Trophoblast cell (in vitro differentiated cells and primary cell): ENCODE data around the gene GVQW3.

Source experiments
- DNase-seq, 2 donors: peaks; one replicate each; pipeline ENCODE4 v3.0.0-alpha.2; 2016
- H2AFZ ChIP-seq: 2 replicates; pipeline ENCODE4 v1.6.1; 2013; ENCODE audit warnings: low read length, moderate library complexity, mild to moderate bottlenecking; ENCODE audit not compliant: insufficient read depth, poor library complexity
- H2AK5ac ChIP-seq: 2 replicates; pipeline ENCODE4 v1.6.1; 2013; ENCODE audit warnings: mild to moderate bottlenecking, low read length
- H2BK120ac ChIP-seq: 2 replicates; pipeline ENCODE4 v1.6.1; 2013; ENCODE audit warnings: low read length, mild to moderate bottlenecking, moderate library complexity; ENCODE audit not compliant: insufficient read depth, poor library complexity
- H2BK12ac ChIP-seq: 2 replicates; pipeline ENCODE4 v1.6.1; 2013; ENCODE audit warnings: mild to moderate bottlenecking, low read length, moderate library complexity
- H2BK5ac ChIP-seq: 2 replicates; pipeline ENCODE4 v1.6.1; 2013; ENCODE audit warnings: low read length, low read depth, moderate library complexity, mild to moderate bottlenecking; ENCODE audit not compliant: poor library complexity
- H3K14ac ChIP-seq: 2 replicates; pipeline ENCODE4 v1.6.1; 2013; ENCODE audit warnings: mild to moderate bottlenecking, low read length
- H3K18ac ChIP-seq: 2 replicates; pipeline ENCODE4 v1.6.1; 2013; ENCODE audit warnings: mild to moderate bottlenecking, low read length
- H3K23ac ChIP-seq: 2 replicates; pipeline ENCODE4 v1.6.1; 2013; ENCODE audit warnings: low read length
- H3K27ac ChIP-seq: 2 replicates; pipeline ENCODE4 v1.5.1; 2013; ENCODE audit warnings: low read depth, mild to moderate bottlenecking, inconsistent platforms, low read length, moderate library complexity
- H3K27me3 ChIP-seq: 2 replicates; pipeline ENCODE4 v1.6.1; 2013; ENCODE audit warnings: inconsistent platforms, mild to moderate bottlenecking, low read length, moderate library complexity; ENCODE audit not compliant: insufficient read depth
- H3K36me3 ChIP-seq, 2 experiments: 1 replicate in 1 of 2; 2 replicates in 1 of 2; pipeline ENCODE4 v1.6.1; 2013; ENCODE audit warnings: low read length in 2 of 2, mild to moderate bottlenecking in 2 of 2, moderate library complexity in 1 of 2; ENCODE audit not compliant: insufficient read depth in 2 of 2, control insufficient read depth in 1 of 2
- H3K4ac ChIP-seq: 2 replicates; pipeline ENCODE4 v1.6.1; 2013; ENCODE audit warnings: low read depth, mild to moderate bottlenecking, low read length, moderate library complexity
- H3K4me1 ChIP-seq, 2 experiments: 1 replicate in 1 of 2; 2 replicates in 1 of 2; pipeline ENCODE4 v1.6.1; 2013; ENCODE audit warnings: low read length in 2 of 2, mild to moderate bottlenecking in 2 of 2, moderate library complexity in 1 of 2; ENCODE audit not compliant: insufficient read depth in 2 of 2, control insufficient read depth in 1 of 2
- H3K4me2 ChIP-seq: 2 replicates; pipeline ENCODE4 v1.6.1; 2013; ENCODE audit warnings: inconsistent platforms, mild to moderate bottlenecking, low read length, moderate library complexity
- H3K4me3 ChIP-seq: 2 replicates; pipeline ENCODE4 v1.5.1; 2013; ENCODE audit warnings: mild to moderate bottlenecking, low read depth, low read length, inconsistent platforms
- H3K79me1 ChIP-seq: one replicate; pipeline ENCODE4 v1.6.1; 2013; ENCODE audit warnings: low read length
- H3K79me2 ChIP-seq: 2 replicates; pipeline ENCODE4 v1.6.1; 2013; ENCODE audit warnings: low read length, mild to moderate bottlenecking; ENCODE audit not compliant: control insufficient read depth, insufficient read depth, poor library complexity
- H3K9ac ChIP-seq: 2 replicates; pipeline ENCODE4 v1.6.1; 2013; ENCODE audit warnings: mild to moderate bottlenecking, low read length
- H3K9me3 ChIP-seq: 2 replicates; pipeline ENCODE4 v1.6.1; 2013; ENCODE audit warnings: low read depth, mild to moderate bottlenecking, control low read depth, inconsistent platforms, low read length; ENCODE audit not compliant: insufficient read depth
- H4K12ac ChIP-seq: 2 replicates; pipeline ENCODE4 v1.6.1; 2013; ENCODE audit warnings: low read depth, mild to moderate bottlenecking, low read length, moderate library complexity
- H4K8ac ChIP-seq: 2 replicates; pipeline ENCODE4 v1.6.1; 2013; ENCODE audit warnings: low read depth, mild to moderate bottlenecking, low read length, moderate library complexity
- H4K91ac ChIP-seq: one replicate; pipeline ENCODE4 v1.6.1; 2013; ENCODE audit warnings: low read depth, mild to moderate bottlenecking, low read length, moderate library complexity
- WGBS: extraction: QIAGEN DNeasy Blood & Tissue Kit; methylation state at CpG from one replicate; pipeline ENCODE4 v1.1.7; 2013; ENCODE audit warnings: missing lambda C conversion rate; ENCODE audit not compliant: insufficient read length, insufficient coverage; ENCODE audit errors: extremely low coverage; 5-methylcytosine and 5-hydroxymethylcytosine counted together

GVQW3 gene

GRCh38 chr11:76443268-76443980 is 62.3 kb downstream of the GVQW3 start:
- Histone ChIP-seq H3K27ac (no peak overlapping the region), H4K8ac (no peak overlapping the region), H3K36me3 (no peaks in the 10 kb centered on the region), H4K91ac (no peak overlapping the region), H3K18ac (no peak overlapping the region), H2AFZ (no peak overlapping the region), H3K79me2 (peaks cover 9% of the 10 kb centered on the region), H2BK120ac (no peak overlapping the region), H3K14ac (no peak overlapping the region), H3K9me3 (no peaks in the 10 kb centered on the region), H3K4me3 (no peak overlapping the region), H3K4me1 (peaks cover 0 to 2% of the 10 kb centered on the region in 2 experiments), H2BK5ac (no peak overlapping the region), H3K4me2 (peak overlapping the region; percentile 65), H3K4ac (peak overlapping the region; percentile 37), H3K79me1 (peaks cover 12% of the 10 kb centered on the region), H2AK5ac (no peak overlapping the region), H3K9ac (no peak overlapping the region), H3K23ac (no peak overlapping the region), H3K27me3 (no peaks in the 10 kb centered on the region), H4K12ac (no peak overlapping the region), H2BK12ac (no peak overlapping the region)
- no CpG with 5 or more reads among the region's 10 CpGs for WGBS
- no peak for DNase-seq

DNA sequence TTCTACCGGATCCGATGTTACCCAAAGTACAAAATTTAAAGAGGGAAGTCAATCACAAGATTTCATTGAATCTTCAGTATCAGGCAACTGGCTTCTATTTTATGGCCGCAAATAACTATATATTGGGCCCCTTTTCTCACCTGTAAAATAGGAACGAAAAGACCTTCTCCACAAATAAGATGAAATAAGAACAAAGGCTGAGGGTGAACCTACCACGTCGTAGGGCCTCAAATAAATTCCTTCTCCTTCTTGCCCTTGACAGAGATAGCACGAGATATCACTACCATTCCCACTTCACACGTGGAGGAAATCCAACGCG is 62.9 kb downstream of the GVQW3 start:
- no CpG with 5 or more reads among the region's 10 CpGs for WGBS
- H3K27me3 ChIP-seq = no peaks in the 10 kb centered on the region
- H4K12ac ChIP-seq = peak overlapping the region; percentile 78
- peaks cover 12% of the 10 kb centered on the region for H3K79me1 ChIP-seq
- peaks cover 9% of the 10 kb centered on the region for H3K79me2 ChIP-seq
- peak overlapping the region; percentile 73 for H3K4ac ChIP-seq
- H2BK12ac ChIP-seq = no peak overlapping the region
- peak overlapping the region; percentile 74 for H2BK120ac ChIP-seq
- H3K4me2 ChIP-seq = peak overlapping the region; percentile 65
- peak overlapping the region; percentile 75 for H4K91ac ChIP-seq
- peak overlapping the region; percentile 87 for H3K4me3 ChIP-seq
- H3K27ac ChIP-seq = peak overlapping the region; percentile 82
- DNase-seq = no peak
- peaks cover 0 to 2% of the 10 kb centered on the region in 2 experiments for H3K4me1 ChIP-seq
- H3K9me3 ChIP-seq = no peaks in the 10 kb centered on the region
- peak overlapping the region; percentile 71 for H3K18ac ChIP-seq
- peak overlapping the region; percentile 89 for H4K8ac ChIP-seq
- peak overlapping the region; percentile 48 for H2AFZ ChIP-seq
- peak overlapping the region; percentile 75 for H3K14ac ChIP-seq
- H3K23ac ChIP-seq = no peak overlapping the region
- peak overlapping the region; percentile 62 for H2BK5ac ChIP-seq
- H2AK5ac ChIP-seq = no peak overlapping the region
- no peaks in the 10 kb centered on the region for H3K36me3 ChIP-seq
- peak overlapping the region; percentile 99 for H3K9ac ChIP-seq

DNA sequence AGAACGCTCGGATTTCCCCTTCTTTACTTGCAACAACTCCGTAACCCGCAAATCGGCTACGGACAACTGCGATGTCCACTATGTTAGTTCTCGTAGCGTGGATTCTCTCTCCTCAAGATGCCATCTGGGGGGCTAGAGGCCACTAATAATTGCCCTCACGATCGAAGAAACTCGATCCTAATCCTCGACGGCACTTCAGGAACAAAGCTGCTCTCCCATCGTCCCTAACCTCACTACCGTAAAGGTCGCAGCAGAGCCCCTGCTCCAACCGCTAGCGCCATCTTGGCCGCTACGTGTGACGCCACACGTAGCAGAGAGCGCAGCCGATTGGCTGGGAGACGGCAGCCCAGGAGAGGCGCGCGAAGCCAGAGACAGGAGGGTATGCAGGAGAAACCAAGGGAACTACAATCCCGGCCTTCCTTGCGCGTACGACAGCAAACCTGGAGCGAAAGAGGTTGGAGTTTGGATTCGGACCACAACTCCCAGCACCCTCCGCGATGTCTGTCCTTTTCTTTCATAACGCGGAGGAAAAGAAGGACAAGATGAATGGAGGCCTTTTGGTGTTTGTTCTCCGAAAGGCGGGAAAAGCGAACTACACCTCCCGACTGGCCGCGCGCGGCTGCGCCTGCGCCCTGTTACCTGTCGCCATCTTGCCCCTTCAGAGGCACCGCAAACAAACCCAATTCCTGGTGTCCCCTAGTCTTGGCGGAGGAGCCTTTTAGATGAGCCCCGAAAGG is 63.4 kb downstream of the GVQW3 start, which contains the start of gene EMSY:
Gene EMSY, plus strand, starts transcription at position 635 of the 737 bp plus-strand sequence. CDS start 1,921 bp downstream, outside the sequence.
- peak within 1 kb of the TSS; percentile 93 for H3K18ac ChIP-seq
- WGBS = no CpG with 5 or more reads among the region's 53 CpGs
- peaks cover 0 to 2% of the 10 kb centered on the region in 2 experiments for H3K4me1 ChIP-seq
- H2AK5ac ChIP-seq = peak within 1 kb of the TSS; percentile 83
- H3K9ac ChIP-seq = peak within 1 kb of the TSS; percentile 99
- H3K4me2 ChIP-seq = peak within 1 kb of the TSS; percentile 85
- peak within 1 kb of the TSS; percentile 92 for H3K4me3 ChIP-seq
- peak within 1 kb of the TSS; percentile 89 for H2BK120ac ChIP-seq
- H3K4ac ChIP-seq = peak within 1 kb of the TSS; percentile 81
- no peaks in the 10 kb centered on the region for H3K27me3 ChIP-seq
- H3K9me3 ChIP-seq = no peaks in the 10 kb centered on the region
- peak within 1 kb of the TSS; percentile 92 for H4K8ac ChIP-seq
- H4K12ac ChIP-seq = peak within 1 kb of the TSS; percentile 78
- peak within 1 kb of the TSS; percentile 83 for H3K27ac ChIP-seq
- H2BK12ac ChIP-seq = no peak within 1 kb of the TSS
- peaks cover 9% of the 10 kb centered on the region for H3K79me2 ChIP-seq
- H2AFZ ChIP-seq = peak within 1 kb of the TSS; percentile 80
- peak; percentile 97 to 99 for DNase-seq
- H3K14ac ChIP-seq = peak within 1 kb of the TSS; percentile 94
- no peak within 1 kb of the TSS for H3K23ac ChIP-seq
- H2BK5ac ChIP-seq = peak within 1 kb of the TSS; percentile 78
- H4K91ac ChIP-seq = peak within 1 kb of the TSS; percentile 94
- no peaks in the 10 kb centered on the region for H3K36me3 ChIP-seq
- H3K79me1 ChIP-seq = peaks cover 12% of the 10 kb centered on the region

DNA sequence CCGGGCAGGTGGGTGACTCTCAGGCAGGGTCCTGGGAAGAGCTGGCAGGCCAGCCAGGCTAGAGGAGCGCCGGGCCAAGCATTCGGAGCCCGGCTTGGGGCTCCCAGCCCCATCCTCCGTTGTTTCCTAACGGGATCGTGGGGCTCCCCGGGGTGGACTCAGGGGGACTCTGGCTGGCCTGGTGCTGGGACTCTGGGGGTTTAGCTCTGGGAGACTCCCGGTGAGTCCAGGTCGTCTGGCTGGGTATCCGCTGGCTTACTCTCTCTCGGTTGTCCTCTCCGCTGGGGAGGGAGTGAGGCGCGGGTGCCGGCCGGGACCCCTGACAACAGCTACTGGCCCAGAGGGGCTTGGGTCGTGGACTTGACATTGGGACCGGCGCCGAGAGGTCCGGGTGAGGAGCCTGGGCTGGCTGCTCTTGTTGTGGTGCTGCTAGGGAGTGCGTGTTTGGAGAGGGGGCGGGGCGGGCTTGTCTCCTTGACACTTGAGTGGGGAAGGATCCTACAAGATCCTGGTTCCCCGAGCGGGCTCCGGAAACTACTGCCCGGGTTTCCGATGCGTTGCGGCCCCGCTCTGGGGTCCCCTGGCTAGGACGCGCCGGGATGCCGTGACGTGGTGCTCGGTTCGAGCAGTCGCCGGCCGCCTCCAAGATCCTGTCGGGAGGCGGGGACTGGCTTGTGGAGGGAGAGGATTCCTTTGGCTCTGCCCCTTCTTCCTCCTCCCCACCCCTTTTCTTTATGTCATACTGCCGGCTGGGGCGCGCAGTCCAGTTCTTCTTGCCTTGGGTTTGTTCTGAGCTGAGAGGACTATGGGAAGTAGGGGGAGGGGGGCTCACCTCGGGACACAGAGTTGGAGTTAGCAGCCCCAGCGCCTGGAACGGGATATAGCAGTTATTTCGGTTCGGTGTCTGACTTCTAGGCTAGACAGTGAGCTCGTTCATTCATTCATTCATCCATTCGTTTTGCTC is 64.3 kb downstream of the GVQW3 start:
- WGBS = no CpG with 5 or more reads among the region's 56 CpGs
- H3K79me2 ChIP-seq = peaks cover 9% of the 10 kb centered on the region
- H3K14ac ChIP-seq = peak overlapping the region; percentile 94
- peak overlapping the region; percentile 83 for H3K27ac ChIP-seq
- peak overlapping the region; percentile 92 for H3K4me3 ChIP-seq
- peak overlapping the region; percentile 52 for H3K23ac ChIP-seq
- H3K18ac ChIP-seq = peak overlapping the region; percentile 93
- H2BK120ac ChIP-seq = peak overlapping the region; percentile 89
- H3K79me1 ChIP-seq = peaks cover 12% of the 10 kb centered on the region
- peak overlapping the region; percentile 92 for H4K8ac ChIP-seq
- peak; percentile 85 for DNase-seq
- H2BK5ac ChIP-seq = peak overlapping the region; percentile 78
- peak overlapping the region; percentile 81 for H3K4ac ChIP-seq
- no peaks in the 10 kb centered on the region for H3K9me3 ChIP-seq
- peak overlapping the region; percentile 83 for H2AK5ac ChIP-seq
- peak overlapping the region; percentile 94 for H4K91ac ChIP-seq
- H3K4me1 ChIP-seq = peaks cover 0 to 2% of the 10 kb centered on the region in 2 experiments
- peak overlapping the region; percentile 87 for H3K9ac ChIP-seq
- H3K27me3 ChIP-seq = no peaks in the 10 kb centered on the region
- peak overlapping the region; percentile 80 for H2AFZ ChIP-seq
- H3K4me2 ChIP-seq = peak overlapping the region; percentile 85
- H4K12ac ChIP-seq = peak overlapping the region; percentile 70
- H3K36me3 ChIP-seq = no peaks in the 10 kb centered on the region
- H2BK12ac ChIP-seq = no peak overlapping the region
